Peyer's patch (tissue), 4 donors: Measurements from ENCODE around the gene MLH3. TPM values are rescaled to one million over a fixed set of nuclear protein-coding genes. Genes with fewer than 3 reads are reported as not detected.

Experiments used
- DNase-seq, 3 donors: peaks; one replicate each; pipeline ENCODE4 v3.0.0-alpha.2; 2017 to 2019
- H3K27ac ChIP-seq, 4 donors: fragments of 200-600 bp; sonication (generic); one replicate each; pipeline ENCODE4 v1.5.1; 2016 to 2019
- H3K27me3 ChIP-seq, 2 donors: fragments of 200-600 bp; sonication (generic); one replicate each; pipeline ENCODE4 v1.5.1; 2019
- H3K36me3 ChIP-seq, 3 donors: fragments of 200-600 bp; sonication (generic); one replicate each; pipeline ENCODE4 v1.5.1; 2016 to 2019
- H3K4me1 ChIP-seq, 4 donors: fragments of 200-600 bp; sonication (generic); one replicate each; pipeline ENCODE4 v1.5.1; 2016 to 2019
- H3K4me3 ChIP-seq, 4 donors: fragments of 200-600 bp; sonication (generic); 1 replicate in 3 of 4; 2 replicates in 1 of 4; pipeline ENCODE4 v1.5.1; 2016 to 2019; ENCODE audit warnings: mild to moderate bottlenecking in 1 of 4
- H3K9me3 ChIP-seq, 4 donors: fragments of 200-600 bp; sonication (generic); one replicate each; pipeline ENCODE4 v1.5.1; 2016 to 2019; ENCODE audit warnings: mild to moderate bottlenecking in 1 of 4
- CTCF ChIP-seq, 6 experiments: fragments of 450-650 bp in 4 of 6; fragments of 200-600 bp in 2 of 6; sonication (generic) in 1 of 6; IDR thresholded peaks; one replicate each; pipeline ENCODE4 v1.5.1; 2017 to 2019; ENCODE audit warnings: antibody characterized with exemption in 6 of 6, mild to moderate bottlenecking in 3 of 6, moderate library complexity in 1 of 6
- POLR2A ChIP-seq, 2 donors: fragments of 450-650 bp; IDR thresholded peaks; one replicate each; pipeline ENCODE4 v1.5.1; 2017; ENCODE audit warnings: antibody characterized with exemption in 2 of 2, mild to moderate bottlenecking in 2 of 2, moderate library complexity in 2 of 2
- total RNA-seq, 4 donors: library from RNA; depleted of rRNA; stranded (reverse); fragments of >200 nt; gene quantifications; one replicate each; pipeline ENCODE4 v1.1.0, GENCODE V29; 2016

Gene MLH3
- total RNA-seq, 4 donors from 2014 or later, result 40.6 to 57.0 (median 48.5) TPM

- Histone ChIP-seq H3K4me1 (peaks cover 0 to 30% (median 2%) of the 10 kb centered on the region in 4 donors), H3K36me3 (peaks cover 0 to 7% (median 0%) of the 10 kb centered on the region in 3 donors), H3K4me3 (no peak overlapping the region), H3K27ac (peak overlapping the region in 1 of 4 donors; percentile 53), H3K27me3 (no peaks in the 10 kb centered on the region), H3K9me3 (no peaks in the 10 kb centered on the region)
- DNase-seq, result no peak
- TF ChIP-seq POLR2A (IDR thresholded peaks at IDR 0.05) (no peak), CTCF (IDR thresholded peaks at IDR 0.05) (no peak)
Measured at GRCh38 chr14:75046275-75046674, 5.0 kb downstream of the MLH3 start.

DNA sequence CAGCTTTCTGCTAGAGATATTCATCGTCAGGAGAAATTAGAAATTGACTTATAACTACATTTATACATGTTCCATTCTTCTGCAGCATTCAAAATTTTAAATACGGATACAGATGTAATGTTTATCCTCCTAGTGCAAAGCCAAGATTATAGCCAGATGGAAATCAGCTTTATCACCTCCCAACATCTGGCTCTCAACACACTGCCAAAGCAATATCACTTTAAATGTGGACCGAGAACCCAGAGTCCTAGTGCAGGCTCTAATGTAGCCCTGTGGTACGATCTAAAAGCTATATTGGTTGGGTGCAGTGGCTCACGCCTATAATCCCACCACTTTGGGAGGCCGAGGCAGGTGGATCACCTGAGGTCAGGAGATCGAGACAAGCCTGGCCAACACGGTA lies 6.5 kb downstream of the MLH3 start:
- no peak for TF ChIP-seq CTCF (IDR thresholded peaks at IDR 0.05)
- TF ChIP-seq POLR2A (IDR thresholded peaks at IDR 0.05), result no peak
- no peaks in the 10 kb centered on the region for H3K27me3 ChIP-seq
- H3K4me1 ChIP-seq, result peaks cover 0 to 34% (median 3%) of the 10 kb centered on the region in 4 donors
- H3K9me3 ChIP-seq, result no peaks in the 10 kb centered on the region
- DNase-seq, result no peak
- H3K36me3 ChIP-seq, result peaks cover 0 to 7% (median 0%) of the 10 kb centered on the region in 3 donors
- no peak overlapping the region for H3K27ac ChIP-seq
- H3K4me3 ChIP-seq, result no peak overlapping the region

- TF ChIP-seq CTCF (IDR thresholded peaks at IDR 0.05), result no peak
- no peak for TF ChIP-seq POLR2A (IDR thresholded peaks at IDR 0.05)
- no peaks in the 10 kb centered on the region for H3K27me3 ChIP-seq
- peaks cover 0 to 38% (median 3%) of the 10 kb centered on the region in 4 donors for H3K4me1 ChIP-seq
- peaks cover 0 to 9% (median 0%) of the 10 kb centered on the region in 3 donors for H3K36me3 ChIP-seq
- no peak overlapping the region for H3K4me3 ChIP-seq
- DNase-seq, result no peak
- H3K27ac ChIP-seq, result no peak overlapping the region
- no peaks in the 10 kb centered on the region for H3K9me3 ChIP-seq
Measured at GRCh38 chr14:75044322-75044721, 6.9 kb downstream of the MLH3 start.

- peak overlapping the region in 3 of 4 donors; percentile 28 to 90 (median 77) for H3K27ac ChIP-seq
- H3K36me3 ChIP-seq, result peaks cover 0 to 29% (median 0%) of the 10 kb centered on the region in 3 donors
- no peaks in the 10 kb centered on the region for H3K9me3 ChIP-seq
- no peak for TF ChIP-seq POLR2A (IDR thresholded peaks at IDR 0.05)
- TF ChIP-seq CTCF (IDR thresholded peaks at IDR 0.05), result no peak
- peak overlapping the region in 1 of 4 donors; percentile 18 for H3K4me3 ChIP-seq
- H3K27me3 ChIP-seq, result no peaks in the 10 kb centered on the region
- peaks cover 0 to 42% (median 3%) of the 10 kb centered on the region in 4 donors for H3K4me1 ChIP-seq
- no peak for DNase-seq
Measured at GRCh38 chr14:75042035-75042434, 9.2 kb downstream of the MLH3 start.

GRCh38 chr14:75041613-75042012 lies 9.7 kb downstream of the MLH3 start:
- DNase-seq, result peak in 1 of 3 donors; percentile 63
- peak overlapping the region in 3 of 4 donors; percentile 28 to 90 (median 77) for H3K27ac ChIP-seq
- peaks cover 0 to 42% (median 3%) of the 10 kb centered on the region in 4 donors for H3K4me1 ChIP-seq
- peaks cover 0 to 32% (median 0%) of the 10 kb centered on the region in 3 donors for H3K36me3 ChIP-seq
- peak overlapping the region in 1 of 4 donors; percentile 0 for H3K4me3 ChIP-seq
- TF ChIP-seq CTCF (IDR thresholded peaks at IDR 0.05), result no peak
- TF ChIP-seq POLR2A (IDR thresholded peaks at IDR 0.05), result no peak
- H3K9me3 ChIP-seq, result no peaks in the 10 kb centered on the region
- H3K27me3 ChIP-seq, result no peaks in the 10 kb centered on the region
